ENCODE measurements around the gene VEPH1.

The VEPH1 gene

DNA sequence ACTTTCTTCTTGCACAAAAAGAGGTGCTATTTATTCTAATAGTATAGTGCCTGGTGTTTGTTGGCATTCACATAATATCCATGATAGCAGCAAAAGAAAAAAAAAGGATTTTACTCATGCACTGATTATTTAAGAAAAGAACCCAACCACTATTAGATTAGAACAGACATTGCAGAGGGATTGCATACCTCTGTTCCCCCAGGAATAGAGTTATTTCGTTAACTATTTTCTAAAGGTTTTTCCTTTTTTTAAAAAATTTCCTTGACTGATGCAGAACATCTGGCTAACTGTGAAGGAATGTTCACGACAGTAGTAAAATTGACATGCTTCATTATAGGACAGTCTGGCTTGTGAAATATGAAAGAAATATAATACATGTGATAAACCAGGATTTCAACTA, 203.1 kb downstream of the VEPH1 start:
- Histone ChIP-seq H3K4me3 (ENCODE audit: low read depth, low read length) (no peak overlapping the region), H3K36me3 (replicated peaks) (no peaks in the 10 kb centered on the region), H3K27me3 (replicated peaks) (no peaks in the 10 kb centered on the region), H3K27ac (no peak overlapping the region)
- DNase-seq = no peak
- no peak for TF ChIP-seq CTCF (IDR thresholded peaks at IDR 0.05; ENCODE audit: low read depth, low read length, missing control alignments)
- in situ Hi-C loops (cut with HindIII; ENCODE audit: low pct_ligation_motif_present, low sequenced_read_pairs) = no loop called here

DNA sequence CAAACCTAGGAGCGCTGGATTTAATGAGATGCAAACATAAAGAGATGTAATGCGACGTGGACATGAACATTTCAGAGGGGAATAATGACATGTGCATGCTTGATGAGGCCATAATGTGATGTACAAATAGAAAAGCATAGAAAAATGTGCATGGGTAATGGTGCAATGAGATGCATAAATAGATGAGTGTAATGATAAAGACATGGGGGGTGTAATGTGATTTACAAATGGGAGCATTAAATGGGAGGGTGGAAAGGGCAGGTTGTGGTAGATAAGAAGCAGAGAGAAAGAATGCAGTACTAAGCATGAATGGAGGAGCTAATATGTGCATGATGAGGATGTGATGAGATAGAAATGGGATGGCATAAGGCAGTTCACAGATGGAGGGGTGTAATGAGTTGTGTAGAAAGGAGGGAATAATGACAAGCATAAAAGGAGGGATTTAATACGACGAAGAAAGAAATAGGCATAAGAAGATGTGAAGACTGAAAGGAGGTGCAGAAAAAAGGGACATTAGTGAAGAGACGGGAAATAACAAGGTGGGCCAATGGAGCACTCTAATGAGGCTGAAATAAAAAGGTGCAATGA, 205.8 kb downstream of the VEPH1 start:
- TF ChIP-seq CTCF (IDR thresholded peaks at IDR 0.05; ENCODE audit: low read depth, low read length, missing control alignments) = no peak
- in situ Hi-C loops (cut with HindIII; ENCODE audit: low pct_ligation_motif_present, low sequenced_read_pairs) = no loop called here
- H3K36me3 ChIP-seq (replicated peaks) = no peaks in the 10 kb centered on the region
- no peak for DNase-seq
- no peak overlapping the region for H3K4me3 ChIP-seq (ENCODE audit: low read depth, low read length)
- no peak overlapping the region for H3K27ac ChIP-seq
- no peaks in the 10 kb centered on the region for H3K27me3 ChIP-seq (replicated peaks)

DNA sequence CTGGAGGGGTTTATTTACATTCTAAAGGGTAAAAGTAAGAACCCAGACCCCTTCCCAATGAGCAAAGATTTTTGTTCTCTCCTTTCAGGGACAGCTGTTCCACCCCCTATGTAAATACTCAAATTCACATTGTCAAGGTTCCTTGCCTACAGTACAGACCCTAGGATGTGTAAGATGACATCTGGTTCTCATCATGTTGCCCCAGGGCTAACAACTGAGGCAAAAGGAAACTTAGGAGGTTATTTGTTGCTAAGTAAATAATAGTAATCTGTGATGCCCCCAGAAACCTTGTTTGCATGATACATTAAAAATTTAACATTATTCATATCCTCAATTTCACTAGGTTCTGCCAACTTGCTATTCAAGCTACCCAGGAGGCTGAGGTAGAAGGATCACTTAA, 208.3 kb downstream of the VEPH1 start:
- in situ Hi-C loops (cut with HindIII; ENCODE audit: low pct_ligation_motif_present, low sequenced_read_pairs) = no loop called here
- peak overlapping the region; percentile 27 for H3K27ac ChIP-seq
- TF ChIP-seq CTCF (IDR thresholded peaks at IDR 0.05; ENCODE audit: low read depth, low read length, missing control alignments) = no peak

GRCh38 chr3:157294491-157294890, 208.7 kb downstream of the VEPH1 start:
- Histone ChIP-seq H3K4me3 (ENCODE audit: low read depth, low read length) (no peak overlapping the region), H3K27ac (peak overlapping the region; percentile 27), H3K27me3 (replicated peaks) (no peaks in the 10 kb centered on the region), H3K36me3 (replicated peaks) (no peaks in the 10 kb centered on the region)
- in situ Hi-C loops (cut with HindIII; ENCODE audit: low pct_ligation_motif_present, low sequenced_read_pairs) = no loop called here
- no peak for TF ChIP-seq CTCF (IDR thresholded peaks at IDR 0.05; ENCODE audit: low read depth, low read length, missing control alignments)
- DNase-seq = no peak

More for the DNA sequence above, 208.3 kb downstream of the VEPH1 start:
- Histone ChIP-seq H3K4me3 (ENCODE audit: low read depth, low read length) (no peak overlapping the region), H3K36me3 (replicated peaks) (no peaks in the 10 kb centered on the region), H3K27me3 (replicated peaks) (no peaks in the 10 kb centered on the region)
- DNase-seq = no peak

- Histone ChIP-seq H3K4me3 (ENCODE audit: low read depth, low read length) (no peak overlapping the region), H3K27ac (no peak overlapping the region), H3K27me3 (replicated peaks) (no peaks in the 10 kb centered on the region), H3K36me3 (replicated peaks) (no peaks in the 10 kb centered on the region)
- TF ChIP-seq CTCF (IDR thresholded peaks at IDR 0.05; ENCODE audit: low read depth, low read length, missing control alignments) = no peak
- in situ Hi-C loops (cut with HindIII; ENCODE audit: low pct_ligation_motif_present, low sequenced_read_pairs) = no loop called here
- peak; percentile 58 for DNase-seq
Observed at GRCh38 chr3:157290766-157291165, 212.4 kb downstream of the VEPH1 start.

GRCh38 chr3:157285966-157286365, 217.2 kb downstream of the VEPH1 start:
- in situ Hi-C loops (cut with HindIII; ENCODE audit: low pct_ligation_motif_present, low sequenced_read_pairs) = no loop called here
- DNase-seq = no peak
- Histone ChIP-seq H3K27ac (no peak overlapping the region), H3K27me3 (replicated peaks) (no peaks in the 10 kb centered on the region), H3K4me3 (ENCODE audit: low read depth, low read length) (no peak overlapping the region), H3K36me3 (replicated peaks) (no peaks in the 10 kb centered on the region)
- no peak for TF ChIP-seq CTCF (IDR thresholded peaks at IDR 0.05; ENCODE audit: low read depth, low read length, missing control alignments)

Data from brain microvascular endothelial cell (primary cell).